GM18498 (cell line): ENCODE measurements around the gene ZNF554.
"Not testable (repeated sequence)": the region's sequence is repeated elsewhere in the genome, so short reads cannot be mapped to it uniquely, and the experiment has no call there.

Source experiments
- ATAC-seq: cut with Tn5 transposase; IDR thresholded peaks from one replicate; pipeline ENCODE4 v1.9.1; 2021; ENCODE audit warnings: mild to moderate bottlenecking, moderate library complexity; ENCODE audit not compliant: unreplicated experiment

ZNF554 gene

DNA sequence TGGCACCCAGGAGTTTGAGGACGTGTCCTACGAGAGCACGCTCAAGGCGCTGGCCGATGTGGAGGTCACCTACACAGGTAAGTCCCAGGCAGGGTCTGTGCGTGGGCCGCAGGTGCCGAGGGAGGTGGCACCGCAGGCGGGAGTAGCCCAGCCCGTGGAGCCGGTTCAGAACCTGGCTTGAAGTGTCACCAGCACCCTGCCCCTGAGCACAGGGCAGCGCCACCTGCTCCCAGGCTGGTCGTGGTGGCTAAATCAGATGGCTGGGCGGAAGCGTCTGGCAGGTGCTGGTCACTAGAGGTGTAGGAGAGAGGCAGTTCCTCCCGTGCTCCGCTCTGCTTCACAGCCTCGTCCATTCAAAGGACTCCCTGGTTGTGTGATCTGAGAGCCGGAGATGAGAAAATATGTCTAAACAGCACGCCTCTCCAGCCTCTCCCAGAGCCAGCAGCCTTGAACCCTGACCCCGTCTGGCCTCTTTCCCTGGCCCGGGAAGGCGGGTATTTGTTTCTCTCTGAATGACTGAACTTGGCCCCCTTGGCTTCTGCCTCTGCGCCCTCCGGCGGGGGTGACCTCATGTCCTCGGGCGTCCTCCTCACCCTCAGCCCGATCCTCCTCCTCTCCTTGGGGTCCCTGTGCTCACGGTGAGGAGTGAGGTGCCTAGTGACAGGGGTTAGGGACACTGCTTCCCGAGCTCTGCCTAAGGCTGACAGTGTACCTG, 29.0 kb upstream of the ZNF554 start:
- ATAC-seq: no peak

DNA sequence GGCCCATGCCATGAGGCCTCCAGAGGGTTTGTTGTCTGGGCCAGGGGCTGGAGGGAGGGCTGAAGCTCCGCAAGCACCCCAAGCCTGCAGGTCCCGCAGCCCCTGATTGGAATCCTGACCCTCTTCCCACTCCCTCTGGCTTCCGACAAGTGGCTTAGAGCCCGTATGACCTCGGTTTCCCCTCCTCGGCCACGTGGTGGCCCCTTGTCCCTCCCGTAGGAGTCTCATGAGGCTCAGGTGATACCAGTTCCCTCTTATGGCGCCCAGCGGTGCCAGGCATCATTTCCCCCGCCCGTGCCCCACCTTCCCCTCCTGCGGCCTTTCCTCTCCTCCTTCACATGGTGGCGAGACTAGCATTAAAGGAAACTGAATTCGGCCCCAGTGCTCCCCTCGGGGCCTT, 28.2 kb upstream of the ZNF554 start:
- no peak for ATAC-seq

DNA sequence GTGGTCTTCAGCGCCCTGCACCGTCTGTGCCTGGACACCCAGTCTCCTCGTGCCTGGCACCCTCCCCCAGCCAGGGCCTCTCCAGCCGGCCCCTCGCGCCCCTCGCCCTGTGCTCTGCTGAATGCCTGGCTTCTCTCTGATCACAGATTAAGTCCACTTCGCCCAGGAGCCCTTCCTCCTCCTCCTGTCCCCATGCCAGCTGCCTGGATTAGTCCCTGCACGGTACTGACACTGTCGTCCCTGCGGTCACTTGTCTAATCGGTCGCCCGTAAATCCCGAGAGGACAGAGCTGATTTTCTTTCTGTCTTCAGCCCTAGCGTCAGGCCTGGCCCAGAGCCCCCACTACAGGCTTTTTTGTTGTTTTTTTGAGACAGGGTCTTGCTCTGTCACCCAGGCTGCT, 27.8 kb upstream of the ZNF554 start:
- ATAC-seq: no peak

DNA sequence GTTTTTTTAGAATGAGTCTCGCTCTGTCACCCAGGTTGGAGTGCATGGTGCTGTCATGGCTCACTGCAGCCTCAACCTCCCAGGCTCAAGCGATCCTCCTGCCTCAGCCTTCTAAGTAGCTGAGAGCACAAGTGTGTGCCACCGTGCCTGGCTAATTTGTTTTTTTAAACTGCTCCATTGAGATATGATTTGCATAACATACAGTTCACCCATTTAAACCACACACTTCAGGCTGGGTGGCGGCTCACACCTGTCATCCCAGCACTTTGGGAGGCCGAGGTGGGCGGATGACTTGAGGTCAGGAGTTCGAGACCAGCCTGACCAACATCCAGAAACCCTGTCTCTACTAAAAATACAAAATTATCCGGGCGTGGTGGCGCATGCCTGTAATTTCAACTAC, 27.0 kb upstream of the ZNF554 start:
- ATAC-seq: not testable (repeated sequence)

DNA sequence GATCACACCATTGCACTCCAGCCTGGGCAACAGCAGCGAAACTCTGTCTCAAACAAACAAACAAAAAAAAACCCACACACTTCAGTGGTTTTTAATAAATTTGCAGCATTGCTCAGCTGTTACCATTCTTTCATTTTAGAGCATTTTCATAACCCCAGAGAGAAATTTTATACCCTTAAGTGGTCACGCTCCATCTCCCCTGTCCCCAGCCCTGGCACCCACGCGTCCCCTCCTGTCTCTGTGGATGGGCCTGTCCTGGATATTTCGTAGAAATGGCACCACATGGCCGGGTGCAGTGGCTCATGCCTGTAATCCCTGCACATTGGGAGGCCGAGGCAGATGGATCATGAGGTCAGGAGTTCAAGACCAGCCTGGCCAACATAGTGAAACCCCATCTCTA, 26.5 kb upstream of the ZNF554 start:
- no peak for ATAC-seq

DNA sequence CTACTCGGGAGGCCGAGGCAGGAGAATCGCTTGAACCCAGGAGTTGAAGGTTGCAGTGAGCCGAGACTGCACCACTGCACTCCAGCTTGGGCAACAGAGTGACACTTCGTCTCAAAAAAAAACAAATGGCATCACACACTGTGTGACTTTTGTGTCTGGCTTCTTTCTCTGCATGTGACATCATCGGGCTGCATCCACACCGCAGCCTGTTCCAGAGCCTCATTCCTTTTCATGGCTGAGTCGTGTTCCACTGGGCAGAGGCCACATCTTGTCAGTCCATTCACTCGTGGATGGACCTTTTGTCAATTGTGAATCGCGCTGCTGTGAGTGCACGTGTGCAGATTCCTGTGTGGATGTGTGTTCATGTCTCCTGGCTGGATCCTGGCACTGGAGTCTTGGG, 26.1 kb upstream of the ZNF554 start:
- ATAC-seq: no peak

DNA sequence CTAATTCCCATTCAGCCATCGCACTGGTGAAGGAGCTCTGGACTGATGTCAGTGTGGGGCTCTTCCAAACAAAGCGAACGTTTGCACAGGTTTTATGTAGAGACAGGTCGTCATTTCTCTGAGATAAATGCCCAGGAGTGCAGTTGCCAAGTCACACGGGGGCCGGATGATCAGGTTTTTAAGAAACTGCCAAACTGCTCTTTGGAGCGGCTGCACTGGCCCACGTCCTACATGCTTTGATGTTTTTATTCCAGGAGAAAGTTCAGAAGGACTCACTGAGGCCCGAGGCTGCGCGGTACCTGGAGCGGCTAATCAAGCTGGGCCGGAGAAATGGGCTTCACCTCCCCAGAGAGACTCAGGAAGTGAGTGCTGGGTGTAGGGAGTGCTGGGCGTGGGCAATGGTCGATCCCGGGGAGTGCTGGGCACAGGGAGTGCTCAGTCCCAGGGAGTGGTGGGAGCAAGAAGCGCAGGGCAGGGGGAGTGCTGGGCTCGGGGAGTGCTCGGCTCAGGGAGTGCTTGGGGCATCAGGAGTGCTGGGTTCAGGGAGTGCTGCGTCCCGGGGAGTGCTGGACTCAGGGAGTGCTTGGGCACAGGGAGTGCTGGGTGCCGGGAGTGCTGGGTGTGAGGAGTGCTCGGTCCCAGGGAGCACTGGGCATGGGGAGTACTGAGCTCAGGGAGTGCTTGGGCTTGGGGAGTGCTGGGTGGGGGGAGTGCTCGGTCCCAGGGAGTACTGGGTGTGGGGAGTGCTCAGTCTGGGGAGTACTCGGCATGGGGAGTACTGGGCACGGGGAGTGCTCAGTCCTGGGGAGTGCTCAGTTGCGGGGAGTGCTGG, 23.6 kb upstream of the ZNF554 start:
- ATAC-seq: no peak

DNA sequence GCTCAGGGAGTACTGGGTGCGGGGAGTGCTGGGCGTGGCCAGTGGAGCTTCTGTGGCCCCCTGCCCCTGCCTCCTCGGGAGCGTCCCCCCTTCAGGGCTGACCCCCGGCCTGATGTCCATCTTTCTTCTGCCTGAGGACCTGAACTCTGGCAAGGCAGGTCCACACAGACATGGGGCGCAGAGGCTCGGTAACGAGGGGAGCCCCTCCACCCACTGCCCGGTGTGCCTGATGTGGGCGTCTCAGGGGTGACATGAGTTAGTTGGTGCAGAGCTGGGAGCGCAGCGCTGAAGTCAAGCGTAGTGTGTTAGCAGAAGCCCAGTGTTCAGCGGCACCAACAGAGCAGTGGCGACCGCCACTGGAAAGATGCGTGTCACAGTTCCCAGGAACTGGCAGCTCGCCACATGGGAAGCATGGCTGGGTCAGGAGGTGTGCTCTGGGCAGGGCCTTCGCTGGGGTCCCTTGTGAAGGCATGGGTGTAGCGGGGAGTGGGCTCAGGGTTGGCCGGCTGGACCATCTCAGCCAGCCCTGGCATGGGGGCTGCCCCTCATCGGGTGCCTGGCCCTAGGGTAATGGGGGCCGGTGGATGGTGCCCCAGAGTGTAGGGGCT, 22.9 kb upstream of the ZNF554 start:
- no peak for ATAC-seq

DNA sequence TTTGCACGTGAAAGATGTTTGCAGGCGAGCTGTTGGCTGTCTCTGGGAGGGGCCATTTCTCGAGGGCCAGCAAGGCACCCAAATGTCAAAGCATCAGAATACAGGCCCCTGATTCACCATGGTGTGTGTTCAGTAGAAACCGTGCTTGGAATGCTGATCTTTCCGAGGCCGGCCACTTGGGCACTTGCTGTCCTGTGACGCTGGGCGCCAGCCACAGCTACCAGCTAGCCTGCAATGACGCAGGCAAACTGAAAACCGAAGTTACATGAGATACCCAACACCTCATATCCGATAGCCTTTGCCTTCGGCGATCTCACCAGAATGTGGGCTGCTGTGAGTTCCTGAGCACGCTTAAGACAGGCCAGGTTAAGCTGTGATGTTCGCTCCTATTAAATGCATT, 22.4 kb upstream of the ZNF554 start:
- ATAC-seq: no peak

DNA sequence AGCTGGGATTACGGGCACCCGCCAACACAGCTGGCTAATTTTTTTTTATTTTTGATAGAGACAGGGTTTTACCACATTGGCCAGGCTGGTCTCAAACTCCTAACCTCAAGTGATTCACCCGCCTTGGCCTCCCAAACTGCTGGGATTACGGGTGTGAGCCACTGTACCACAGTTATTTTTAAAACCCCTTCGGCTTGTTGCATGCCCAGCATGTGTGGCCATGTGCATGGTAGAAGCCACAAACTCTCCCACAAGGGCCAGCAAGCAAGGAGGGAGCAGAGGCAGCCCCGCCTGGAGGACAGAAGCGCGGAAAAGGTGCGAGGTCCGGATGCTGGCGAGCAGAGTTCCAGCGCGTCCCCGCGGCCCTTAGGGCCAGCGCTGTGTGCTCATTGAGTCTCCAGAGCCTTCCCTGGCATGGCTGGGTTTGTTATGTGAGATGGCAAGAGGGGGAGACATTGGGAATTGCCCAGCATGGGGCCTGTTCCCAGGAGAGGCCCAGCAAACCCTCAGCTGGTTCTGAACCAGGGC, 21.4 kb upstream of the ZNF554 start:
- ATAC-seq: no peak

DNA sequence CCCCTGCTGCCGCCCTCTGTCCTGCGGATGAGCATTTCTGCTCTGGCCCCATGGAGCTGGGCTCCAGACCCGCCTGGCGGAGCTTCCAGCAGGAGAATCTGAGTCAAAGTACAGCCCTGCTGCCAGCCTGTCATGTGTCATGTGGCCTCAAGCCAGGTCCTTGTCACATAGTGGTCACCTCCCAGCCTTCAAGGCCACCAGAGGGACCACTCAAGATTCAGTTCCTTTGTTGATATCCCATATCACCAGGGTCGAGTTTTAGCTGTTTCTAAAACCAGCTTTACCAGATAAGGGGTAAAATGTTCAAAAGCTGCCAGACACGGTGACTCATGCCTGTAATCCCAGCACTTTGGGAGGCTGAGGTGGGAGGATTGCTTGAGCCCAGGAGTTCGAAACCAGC, 20.9 kb upstream of the ZNF554 start:
- ATAC-seq: no peak

DNA sequence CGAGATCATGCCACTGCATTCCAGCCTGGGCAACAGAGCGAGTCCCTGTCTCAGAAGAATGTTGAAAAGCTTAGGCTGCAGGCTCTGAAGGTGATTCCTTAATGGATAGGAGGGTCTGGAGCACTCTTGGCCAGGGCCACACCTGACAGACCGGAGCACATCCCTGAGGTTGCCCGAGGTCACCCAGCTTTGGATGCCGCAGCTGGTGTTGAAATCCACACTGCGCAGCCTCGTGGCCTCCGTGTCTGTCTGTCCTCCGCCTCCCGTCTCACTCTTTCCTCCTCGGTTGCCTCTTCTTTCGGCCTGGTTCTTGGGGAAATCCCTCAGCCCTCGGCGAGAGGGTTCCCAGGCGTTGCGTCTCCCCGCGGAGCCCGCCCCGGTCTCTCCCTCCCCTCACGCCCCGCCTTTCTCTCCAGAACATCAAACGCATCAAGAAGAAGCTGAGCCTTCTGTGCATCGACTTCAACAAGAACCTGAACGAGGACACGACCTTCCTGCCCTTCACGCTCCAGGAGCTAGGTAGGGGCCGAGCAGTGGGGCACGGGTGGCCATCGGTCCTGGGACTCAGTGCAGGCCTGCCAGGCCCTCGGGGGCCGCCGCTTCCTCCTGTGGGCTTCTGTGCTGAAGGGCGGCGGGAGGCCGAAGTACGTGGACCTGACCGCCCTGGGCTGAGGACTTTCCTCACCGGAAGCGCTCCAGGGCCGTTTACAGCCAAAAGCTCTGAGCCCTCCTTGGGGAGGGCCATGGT, 20.2 kb upstream of the ZNF554 start:
- no peak for ATAC-seq

DNA sequence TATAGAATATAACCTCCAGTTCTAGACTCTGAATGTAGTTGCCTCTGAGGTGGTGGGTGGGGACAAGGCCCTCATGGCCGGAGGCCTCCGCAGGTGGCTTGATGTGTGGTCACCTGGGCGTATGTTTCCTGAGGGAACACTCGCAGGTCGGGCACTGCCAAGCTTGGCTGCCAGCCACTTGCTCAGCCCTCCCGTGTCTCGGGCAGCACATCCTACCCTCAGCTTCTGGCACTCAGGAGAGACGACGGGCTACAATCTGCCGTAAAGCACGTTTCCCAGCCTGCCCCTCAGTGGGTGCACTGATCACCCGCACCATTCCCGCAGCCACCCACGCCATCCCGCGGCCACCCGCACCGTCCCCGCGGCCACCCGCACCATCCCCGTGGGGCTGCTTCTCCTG, 19.2 kb upstream of the ZNF554 start:
- no peak for ATAC-seq

DNA sequence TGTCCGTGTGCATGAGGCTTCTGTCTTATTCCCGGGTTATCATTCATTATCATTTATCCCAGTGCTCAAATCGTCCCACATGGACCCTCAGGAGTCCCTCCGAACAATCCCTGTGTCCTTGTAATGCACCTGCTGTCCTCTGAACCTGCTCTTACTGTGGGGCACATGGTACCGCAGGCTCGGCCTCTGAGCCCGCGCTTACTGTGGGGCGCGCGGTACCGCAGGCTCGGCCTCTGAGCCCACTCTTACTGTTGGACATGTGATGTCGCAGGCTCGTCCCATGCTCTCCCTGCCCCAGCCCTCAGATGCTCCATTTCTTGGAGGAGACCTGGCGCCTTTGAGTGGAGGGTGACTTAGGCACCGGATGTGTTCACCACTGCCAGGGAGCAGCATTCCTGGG, 16.8 kb upstream of the ZNF554 start:
- ATAC-seq: no peak

DNA sequence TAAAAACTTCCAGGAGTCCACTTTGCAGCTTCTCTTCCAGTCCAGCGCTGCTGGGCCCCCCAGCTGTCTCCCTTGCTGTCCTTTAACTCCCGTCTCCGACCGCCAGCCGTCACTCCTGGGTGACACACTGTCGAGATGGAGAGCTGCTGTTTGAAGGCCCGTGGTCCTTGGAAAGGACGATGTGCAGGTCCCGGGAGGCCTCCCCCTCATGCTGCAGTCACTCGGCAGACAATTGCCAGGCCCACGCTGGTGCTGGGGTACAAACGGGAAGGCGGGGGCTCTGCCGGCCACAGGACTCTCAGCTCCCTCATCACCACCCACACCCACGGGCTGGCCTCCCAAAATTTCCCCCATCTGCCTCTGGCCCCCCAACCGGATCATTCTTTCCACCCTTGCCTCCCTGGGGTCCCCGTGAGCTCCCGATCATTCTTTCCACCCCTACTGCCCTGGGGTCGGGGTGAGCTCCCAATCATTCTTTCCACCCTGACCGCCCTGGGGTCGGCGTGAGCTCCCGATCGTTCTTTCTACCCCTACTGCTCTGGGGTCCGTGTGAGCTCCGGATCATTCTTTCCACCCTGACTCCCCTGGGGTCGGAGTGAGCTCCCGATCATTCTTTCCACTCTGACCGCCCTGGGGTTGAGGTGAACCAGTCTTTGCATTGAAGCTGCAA, 16.0 kb upstream of the ZNF554 start:
- no peak for ATAC-seq

DNA sequence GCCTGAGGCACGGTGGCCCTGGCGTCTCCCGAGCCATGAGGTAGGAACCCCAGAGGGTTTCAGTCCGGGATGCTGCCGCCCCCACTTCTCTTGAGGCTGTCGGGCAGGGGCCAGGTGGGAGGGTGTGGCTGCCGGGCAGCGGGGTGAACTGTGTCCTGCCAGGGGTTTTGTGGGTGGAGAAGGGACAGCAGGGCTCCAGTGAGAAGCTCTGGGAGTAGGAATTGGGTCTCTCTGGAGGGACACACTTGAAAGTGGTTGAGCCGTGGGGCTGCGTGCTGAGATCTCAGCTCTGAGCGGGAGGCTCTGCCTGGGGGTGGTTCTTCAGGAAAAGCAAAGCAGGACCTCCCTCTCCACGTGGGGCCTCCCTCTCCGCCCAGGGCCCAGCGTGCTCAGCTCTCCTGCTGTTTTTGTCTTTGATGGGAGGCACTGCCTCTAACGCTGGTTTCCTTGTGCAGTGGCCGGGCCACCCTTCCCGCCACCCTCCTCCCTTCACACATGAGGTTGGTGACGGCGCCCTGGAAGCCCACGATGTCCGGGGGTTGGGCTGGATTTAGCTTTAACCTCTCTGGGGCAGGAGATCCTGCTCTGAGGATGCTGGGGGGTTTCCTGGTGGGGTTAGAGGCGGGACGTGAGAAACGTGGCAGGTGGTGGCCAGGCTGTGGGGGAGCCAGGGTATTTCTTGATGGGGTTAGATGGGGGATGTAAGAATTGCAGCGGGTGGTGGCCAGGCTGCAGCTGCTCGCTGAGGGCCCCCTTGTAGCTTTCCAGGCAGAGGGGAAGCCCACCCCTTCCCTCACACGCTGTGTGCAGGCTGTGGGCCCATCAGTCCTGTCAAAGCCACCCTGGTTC, 15.3 kb upstream of the ZNF554 start:
- no peak for ATAC-seq

DNA sequence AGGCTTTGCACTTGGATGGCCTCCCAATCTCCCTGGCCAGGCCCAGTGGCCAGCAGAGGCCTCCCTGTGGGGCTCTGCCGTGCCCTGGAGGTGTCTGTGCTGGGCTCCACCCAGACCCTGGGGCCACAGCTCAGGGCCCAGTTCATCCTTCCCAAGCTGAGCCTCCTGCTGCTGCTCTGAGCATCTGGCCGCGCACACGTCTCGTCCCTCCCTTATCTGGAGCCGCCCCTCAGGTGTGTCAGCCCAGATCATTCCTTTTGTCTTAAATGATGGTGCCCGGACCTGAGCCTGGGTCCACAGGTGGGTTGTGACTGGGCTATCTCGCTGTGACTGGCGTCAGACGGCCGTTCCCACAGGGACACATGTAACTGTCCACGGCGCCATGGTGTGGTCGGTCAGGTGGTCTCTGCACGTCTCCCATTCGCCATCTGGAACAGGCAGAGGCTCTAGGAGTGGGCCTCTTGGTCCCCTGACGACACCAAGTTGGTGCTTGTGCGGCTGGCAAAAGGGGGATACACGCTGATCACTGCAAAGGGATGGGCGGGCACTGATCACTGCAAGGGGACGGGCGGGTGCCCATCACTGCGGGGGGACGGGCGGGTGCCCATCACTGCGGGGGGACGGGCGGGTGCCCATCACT, 14.3 kb upstream of the ZNF554 start:
- no peak for ATAC-seq

DNA sequence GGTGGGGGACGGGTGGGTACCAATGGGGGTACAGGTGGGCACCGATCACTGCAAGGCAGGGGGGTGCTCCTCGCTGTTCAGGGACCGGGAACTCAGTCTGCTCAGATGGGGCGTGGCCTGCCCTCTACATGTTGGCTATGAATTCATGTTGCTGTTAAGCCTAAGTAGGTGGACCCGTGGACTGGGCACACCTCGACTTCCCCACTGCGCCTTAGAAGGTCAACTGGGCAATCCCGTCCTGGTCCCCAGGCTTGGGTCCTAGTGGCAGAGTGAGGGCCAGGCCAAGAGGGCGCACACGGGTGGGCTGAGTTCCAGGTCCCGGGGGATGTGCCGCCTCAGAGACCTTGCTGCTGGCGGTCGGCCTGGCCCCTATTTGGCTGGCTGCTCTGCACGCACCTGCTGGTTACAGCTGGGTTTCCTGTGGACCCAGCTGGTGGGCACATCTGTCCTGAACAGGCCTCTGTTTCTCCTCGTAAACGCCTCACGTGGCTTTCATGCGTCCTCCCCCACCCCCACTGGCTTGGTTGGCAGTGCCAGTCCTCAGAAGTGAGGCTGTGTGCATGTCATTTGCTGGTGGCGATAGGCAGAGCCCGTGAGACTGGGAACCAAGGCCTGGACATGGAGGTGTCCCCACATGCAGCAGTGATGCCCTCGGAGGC, 13.5 kb upstream of the ZNF554 start:
- no peak for ATAC-seq
